Stimulated activated CD8-positive, alpha-beta memory T cell treated with anti-CD3 and anti-CD28 coated beads, Interleukin-12 subunit alpha, Interleukin-12 subunit beta, amount 100 ng/mL, for 24 hours (primary cell): Measurements from ENCODE around the gene CARMIL3.
"Not testable (repeated sequence)": the region's sequence is repeated elsewhere in the genome, so short reads cannot be mapped to it uniquely, and the experiment has no call there.

ENCODE experiments used
- DNase-seq: peaks from one replicate; pipeline ENCODE4 v3.0.0-alpha.2; 2020; ENCODE audit errors: extremely low read depth

Gene CARMIL3

GRCh38 chr14:24040692-24041091, 11.1 kb upstream of the CARMIL3 start:
- no peak for DNase-seq

DNA sequence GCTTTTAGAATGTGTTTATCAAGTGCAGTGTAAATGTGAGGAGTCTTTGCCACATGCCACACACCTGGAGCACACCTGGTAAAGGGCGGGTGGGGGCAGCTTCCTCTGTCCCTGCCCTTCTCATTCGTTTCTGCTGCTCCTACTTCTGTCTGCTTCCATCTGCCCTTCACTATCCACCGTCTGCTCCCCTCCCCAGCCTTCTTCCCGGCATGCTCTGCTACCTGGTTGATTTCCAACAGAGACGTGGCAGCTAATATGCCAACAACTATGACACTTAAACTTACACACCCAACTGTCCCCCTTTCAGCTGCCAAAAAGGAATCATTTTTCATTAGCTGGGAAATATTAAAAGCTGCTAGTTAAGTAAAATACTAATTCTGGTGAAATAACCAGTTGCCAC, 9.1 kb upstream of the CARMIL3 start:
- DNase-seq, result no peak

DNA sequence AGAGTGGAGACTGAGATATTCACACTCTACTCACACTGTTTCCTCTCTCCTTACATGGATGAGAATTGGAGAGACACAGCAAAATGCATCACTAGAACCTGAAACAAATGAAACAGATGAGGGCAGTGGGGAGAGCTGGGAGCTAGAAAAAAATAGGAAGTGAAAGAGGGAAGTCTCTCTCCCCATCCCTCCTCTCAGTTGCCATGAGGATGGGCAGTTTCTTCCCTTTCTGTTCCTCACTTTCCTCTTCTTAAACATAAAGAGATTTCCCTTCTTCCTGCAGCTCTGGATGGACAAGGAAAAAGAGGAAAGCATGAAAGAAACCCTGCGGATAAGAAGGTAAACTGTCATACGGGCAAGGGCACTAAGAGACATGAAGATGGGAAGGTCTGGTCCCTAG, 2.8 kb upstream of the CARMIL3 start:
- not testable (repeated sequence) for DNase-seq

DNA sequence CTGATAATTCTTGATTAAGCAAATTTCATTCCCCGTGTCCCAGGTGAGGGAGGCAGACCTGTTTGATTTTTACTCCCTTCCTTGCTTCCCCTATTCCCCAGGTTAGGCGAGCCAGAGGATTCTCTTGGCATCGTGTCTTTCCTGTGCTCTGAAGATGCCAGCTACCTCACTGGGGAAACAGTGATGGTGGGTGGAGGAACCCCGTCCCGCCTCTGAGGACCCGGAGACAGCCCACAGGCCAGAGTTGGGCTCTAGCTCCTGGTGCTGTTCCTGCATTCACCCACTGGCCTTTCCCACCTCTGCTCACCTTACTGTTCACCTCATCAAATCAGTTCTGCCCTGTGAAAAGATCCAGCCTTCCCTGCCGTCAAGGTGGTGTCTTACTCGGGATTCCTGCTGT, 1.1 kb upstream of the CARMIL3 start:
- DNase-seq, result not testable (repeated sequence)

- no peak for DNase-seq
These were observed 527 bp upstream of the CARMIL3 start for GRCh38 chr14:24051176-24051788.

DNA sequence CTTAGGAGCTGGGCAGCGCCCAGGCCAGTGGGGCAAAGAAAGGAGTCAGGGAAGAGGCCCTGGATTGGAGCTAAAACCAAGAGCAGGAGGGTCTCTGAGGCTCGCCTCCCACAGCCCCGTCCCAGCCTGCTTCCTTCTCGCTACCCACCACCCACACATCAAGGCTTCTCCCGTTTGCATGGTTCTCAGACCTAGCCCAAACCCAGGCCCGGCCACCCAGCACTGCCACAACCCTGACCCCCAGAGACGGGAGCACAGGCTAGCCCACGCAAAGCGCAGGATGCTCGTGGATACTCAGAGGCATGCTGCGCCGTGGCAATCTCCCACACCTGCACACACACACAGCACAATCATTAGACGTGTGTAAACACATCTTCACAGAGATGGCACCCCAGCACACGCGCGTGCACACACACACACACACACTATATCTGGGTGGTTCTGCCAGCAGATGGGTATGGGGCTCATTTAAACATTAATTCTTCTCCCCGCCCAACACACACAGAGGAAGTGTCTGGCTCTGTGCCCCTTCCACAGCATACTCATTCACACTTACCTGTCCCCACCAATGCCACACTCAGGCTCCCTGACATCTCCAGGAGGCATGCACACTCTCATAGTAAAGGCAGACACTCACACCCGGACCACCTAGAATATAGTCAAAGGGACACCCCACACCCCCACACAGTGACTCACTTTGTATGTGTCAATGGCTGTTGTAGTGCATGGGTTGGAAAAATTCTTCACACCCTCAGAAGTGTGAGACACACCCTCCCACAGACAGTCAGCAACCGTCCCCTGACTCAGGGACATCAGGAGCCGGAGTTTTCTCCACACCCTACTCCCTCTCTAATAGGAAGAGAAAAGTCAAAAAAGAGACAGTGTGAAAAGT, 1.1 kb downstream of the CARMIL3 start:
- DNase-seq, result peak; percentile 59

DNA sequence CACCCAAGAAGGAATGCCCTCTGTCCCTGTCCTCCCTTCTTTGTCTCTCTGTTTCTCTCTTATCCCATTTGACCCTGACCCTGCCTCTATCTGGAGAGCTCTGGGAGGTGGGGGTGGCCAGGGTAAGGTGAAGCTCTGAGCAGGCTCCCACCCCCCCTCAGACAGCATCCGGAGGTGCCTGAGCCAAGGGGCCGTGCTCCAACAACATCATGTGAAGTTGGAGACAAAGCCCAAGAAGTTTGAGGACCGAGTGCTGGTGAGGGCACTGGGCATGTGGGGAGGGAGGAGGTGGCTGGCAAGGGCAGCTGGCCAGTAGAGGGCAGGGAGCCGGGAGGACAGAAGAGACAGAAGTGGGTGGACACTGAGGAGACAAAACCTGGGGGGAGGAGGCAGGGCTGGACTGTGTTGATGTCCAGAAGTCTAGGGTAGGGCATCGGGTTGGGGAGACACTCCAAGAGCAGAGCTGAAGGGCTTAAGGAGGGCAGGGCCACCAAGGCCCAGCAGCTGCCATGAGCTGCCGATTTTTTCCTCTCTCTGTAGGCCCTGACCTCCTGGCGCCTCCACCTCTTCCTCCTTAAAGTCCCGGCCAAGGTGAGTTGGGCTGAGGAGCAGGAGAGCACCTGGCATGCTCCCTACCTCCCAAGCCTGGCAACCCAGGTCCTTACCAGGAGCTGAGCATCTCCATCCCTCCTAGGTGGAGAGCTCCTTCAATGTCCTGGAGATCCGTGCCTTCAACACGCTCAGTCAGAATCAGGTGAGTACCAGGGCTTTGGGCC, 1.9 kb downstream of the CARMIL3 start:
- no peak for DNase-seq

GRCh38 chr14:24054324-24054641, 2.5 kb downstream of the CARMIL3 start:
- no peak for DNase-seq

GRCh38 chr14:24054646-24055045, 2.8 kb downstream of the CARMIL3 start:
- no peak for DNase-seq

DNA sequence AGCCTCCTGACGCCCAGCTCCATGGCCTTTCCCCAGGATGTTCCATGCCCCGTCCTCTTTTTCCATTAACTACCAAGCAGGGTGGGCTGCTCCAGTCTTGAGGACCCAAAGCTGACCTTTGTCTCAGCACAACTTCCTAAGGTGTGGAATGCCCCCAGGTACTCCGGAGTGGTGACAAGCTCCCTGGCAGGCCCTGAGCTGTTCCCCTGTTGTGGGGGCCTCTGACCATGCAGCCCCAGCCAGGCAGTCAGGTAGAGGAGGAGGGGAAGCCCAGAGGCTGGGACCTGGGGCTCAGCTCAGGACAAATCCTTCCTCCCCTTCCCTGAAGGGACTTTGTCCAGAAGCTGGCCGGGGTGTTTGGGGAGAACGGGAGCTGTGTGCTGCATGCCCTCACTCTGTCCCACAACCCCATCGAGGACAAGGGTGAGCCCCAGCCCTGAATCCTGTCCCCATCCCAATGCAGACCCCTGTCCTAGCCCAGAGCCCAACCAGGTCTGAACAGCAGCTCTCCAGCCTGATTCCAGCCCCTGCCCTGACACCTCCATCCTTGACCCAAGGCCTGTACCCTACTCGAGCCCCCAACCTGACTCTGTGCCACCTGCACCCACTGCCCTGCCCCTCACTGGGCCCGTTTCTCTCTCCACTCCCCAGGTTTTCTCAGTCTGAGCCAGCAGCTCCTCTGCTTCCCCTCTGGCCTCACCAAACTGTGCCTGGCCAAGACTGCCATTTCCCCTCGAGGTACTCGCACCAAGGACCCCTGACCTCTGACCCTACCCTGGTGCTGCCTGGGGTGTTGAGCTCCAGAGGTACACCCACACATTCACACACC, 4.4 kb downstream of the CARMIL3 start:
- no peak for DNase-seq

GRCh38 chr14:24056800-24057184, 5.0 kb downstream of the CARMIL3 start:
- no peak for DNase-seq

- DNase-seq, result no peak
These were observed 5.5 kb downstream of the CARMIL3 start for GRCh38 chr14:24057271-24057670.

DNA sequence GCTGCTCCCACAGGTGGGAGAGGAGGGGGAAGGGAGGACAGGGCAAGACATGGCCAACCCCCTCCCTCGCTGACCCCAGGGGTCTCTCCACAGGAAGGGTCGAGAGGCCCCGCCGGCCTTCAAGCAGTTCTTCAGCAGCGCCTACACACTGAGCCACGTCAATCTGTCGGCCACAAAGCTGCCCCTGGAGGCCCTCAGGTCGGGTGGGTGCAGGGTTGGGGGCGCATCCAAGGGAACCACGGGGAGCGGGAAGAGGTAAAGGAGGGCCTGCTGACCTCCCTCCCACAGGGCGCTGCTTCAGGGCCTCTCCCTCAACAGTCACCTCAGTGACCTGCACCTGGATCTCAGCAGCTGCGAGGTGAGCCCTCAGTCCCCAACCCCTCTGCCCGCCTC, 6.1 kb downstream of the CARMIL3 start:
- no peak for DNase-seq

DNA sequence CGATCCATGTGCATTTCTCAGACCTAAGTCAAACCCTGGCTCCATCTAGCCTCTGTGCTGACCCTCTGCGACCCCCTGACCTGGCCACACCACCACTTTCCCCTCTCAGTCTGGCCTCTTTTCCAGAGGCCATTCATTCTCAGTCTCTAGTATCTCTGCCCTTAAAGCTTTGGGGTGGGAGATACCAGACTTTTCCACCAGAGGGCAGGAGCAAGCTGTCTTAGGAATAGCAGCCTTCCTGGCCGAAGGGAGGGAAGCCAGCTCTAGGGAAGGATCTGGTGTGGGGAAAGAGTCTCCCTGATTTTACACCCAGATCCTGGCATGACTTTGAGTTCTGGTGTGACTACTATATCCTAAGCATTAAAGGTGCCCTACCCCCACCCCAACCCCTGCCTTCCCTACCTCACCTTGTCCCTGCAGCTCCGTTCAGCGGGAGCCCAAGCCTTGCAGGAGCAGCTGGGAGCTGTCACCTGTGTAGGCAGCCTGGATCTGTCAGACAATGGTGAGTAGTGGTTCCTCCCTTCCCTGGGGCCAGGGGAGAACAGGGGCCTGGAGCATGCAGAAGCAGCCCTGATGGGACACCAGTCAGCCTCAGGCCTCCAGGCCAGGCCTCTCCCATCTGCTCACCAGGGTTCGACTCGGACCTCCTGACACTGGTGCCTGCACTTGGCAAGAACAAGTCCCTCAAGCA, 6.6 kb downstream of the CARMIL3 start:
- DNase-seq, result no peak

DNA sequence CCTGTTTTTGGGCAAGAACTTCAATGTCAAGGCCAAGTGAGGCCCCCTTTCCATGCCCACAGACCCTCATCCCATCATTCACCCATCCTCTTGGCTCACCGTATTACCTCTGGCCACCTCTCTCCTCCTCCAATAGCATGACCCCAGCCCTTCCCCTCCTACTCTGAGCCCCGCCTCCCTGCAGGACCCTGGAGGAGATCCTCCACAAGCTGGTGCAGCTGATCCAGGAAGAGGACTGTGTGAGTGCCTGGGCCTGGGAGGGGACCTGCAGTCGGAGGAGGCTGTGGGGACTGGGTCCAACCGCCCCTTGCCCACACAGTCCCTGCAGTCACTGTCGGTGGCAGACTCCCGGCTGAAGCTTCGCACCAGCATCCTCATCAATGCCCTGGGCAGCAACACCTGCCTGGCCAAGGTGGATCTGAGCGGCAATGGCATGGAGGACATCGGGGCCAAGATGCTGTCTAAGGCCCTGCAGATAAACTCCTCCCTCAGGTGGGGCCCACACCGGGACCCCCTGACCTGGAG, 7.2 kb downstream of the CARMIL3 start:
- no peak for DNase-seq

DNA sequence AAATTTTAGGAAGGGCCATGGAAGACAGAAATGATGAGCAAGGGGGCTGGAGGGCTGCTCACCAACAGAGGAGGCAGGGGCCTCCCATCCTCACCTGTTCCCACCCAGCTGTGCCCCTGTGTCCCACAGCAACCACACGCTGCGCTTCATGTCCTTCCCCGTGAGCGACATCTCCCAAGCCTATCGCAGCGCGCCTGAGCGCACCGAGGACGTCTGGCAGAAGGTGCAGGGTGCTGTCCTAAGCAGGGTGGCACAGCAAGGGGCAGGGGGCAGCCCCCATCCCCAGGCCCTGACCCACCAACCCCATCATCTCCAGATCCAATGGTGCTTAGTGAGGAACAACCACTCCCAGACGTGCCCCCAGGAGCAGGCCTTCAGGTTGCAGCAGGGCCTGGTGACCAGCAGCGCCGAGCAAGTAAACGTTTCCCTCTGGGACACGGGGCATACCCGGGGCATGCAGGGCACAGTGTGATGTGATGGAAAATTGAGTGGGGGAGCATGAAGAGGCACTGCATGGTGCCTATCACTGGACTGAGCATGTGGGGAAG, 8.1 kb downstream of the CARMIL3 start:
- no peak for DNase-seq

- DNase-seq, result no peak
These were observed 8.6 kb downstream of the CARMIL3 start for GRCh38 chr14:24060443-24060842.

DNA sequence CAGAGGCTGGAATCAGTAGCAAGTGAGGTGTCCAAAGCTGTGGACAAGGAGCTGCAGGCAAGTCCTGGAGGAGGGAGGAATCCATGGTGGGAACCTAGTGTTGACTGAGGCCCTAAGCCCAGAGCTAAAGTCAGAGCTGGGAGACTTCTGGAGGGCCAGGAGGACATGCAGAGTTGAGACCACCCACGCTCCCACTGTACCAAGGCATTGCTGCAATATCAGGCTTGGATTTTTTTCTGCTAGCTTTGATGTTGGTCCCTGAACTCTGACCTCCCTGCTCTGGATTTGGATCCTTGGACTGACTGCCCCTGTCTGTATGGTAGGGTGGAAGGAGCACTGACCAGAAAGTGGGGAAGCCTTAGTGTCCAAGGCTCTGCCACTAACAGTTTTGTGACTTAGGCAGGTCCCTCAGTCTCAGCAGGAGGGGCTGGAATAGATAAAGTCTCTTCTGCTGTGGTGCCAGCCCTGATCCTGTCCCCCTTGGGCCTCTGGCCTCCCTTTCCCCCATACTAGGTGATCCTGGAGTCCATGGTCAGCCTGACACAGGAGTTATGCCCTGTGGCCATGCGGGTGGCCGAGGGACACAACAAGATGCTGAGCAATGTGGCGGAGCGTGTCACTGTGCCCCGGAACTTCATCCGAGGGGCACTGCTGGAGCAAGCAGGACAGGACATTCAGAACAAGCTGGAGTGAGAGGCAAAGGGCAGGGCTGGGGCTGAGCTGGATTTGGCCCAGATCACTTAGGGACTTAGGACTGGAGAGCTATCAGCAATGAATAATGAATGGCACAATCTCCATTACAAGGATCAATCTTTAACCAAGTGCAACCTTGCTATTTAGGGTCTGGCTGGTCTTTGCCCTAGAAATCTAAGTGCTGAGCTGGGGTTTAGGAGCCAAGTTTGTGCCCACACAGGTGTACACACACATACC, 9.4 kb downstream of the CARMIL3 start:
- DNase-seq, result no peak

- DNase-seq, result no peak
These were observed 10.6 kb downstream of the CARMIL3 start for GRCh38 chr14:24062216-24062980.
